NOMO-1 (cell line): Measurements from ENCODE around the gene BOLL.
"Not testable (repeated sequence)": the region's sequence is repeated elsewhere in the genome, so short reads cannot be mapped to it uniquely, and the experiment has no call there.

ENCODE experiments used
- DNase-seq, 2 experiments: peaks; one replicate each; lab custom pipeline; 2025; ENCODE audit not compliant: unreplicated experiment in 2 of 2; lab: John Stamatoyannopoulos, UW

The BOLL gene

DNA sequence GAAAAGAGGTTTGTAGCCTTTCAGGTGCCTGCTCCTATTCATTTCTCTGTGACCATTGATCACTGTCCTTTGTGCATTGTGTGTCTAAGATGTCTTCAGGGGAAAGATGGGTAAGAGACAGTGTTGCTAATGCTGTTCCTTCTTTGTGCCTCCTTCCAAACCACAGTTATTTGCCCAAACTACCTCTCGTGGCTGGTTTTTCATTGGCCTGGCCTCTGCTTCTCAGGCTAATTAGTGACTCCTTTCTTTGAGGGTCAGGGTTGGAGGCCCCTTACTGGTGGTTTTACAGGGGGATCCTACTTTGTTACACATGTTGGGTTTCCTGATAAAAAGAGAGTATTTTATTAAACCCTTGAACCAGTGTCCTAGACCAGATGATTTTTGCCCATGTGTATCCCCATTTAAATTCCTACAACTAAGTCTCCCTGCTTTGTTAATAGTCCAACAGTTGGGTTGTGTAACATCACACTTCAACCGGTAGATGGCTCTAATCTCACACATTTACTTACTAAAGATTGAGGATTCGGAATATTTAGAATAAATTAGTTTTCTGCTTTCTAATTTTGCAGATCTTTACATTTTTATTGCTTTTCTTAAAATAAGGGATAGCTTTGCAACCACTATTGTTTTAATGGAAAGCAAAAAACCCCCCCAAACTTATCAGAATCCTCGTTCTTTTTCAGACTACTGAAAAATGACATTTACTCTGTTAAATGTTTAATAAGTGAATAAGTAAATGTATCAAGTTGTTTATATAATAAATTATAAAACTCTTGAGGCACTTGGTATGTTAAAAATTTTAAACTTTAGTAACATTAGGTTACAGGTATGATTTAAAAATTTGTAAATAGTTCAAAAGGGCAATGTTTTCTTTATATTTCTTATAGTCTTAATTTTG lies 77.6 kb downstream of the BOLL start:
- DNase-seq, result peak; percentile 15 to 54

DNA sequence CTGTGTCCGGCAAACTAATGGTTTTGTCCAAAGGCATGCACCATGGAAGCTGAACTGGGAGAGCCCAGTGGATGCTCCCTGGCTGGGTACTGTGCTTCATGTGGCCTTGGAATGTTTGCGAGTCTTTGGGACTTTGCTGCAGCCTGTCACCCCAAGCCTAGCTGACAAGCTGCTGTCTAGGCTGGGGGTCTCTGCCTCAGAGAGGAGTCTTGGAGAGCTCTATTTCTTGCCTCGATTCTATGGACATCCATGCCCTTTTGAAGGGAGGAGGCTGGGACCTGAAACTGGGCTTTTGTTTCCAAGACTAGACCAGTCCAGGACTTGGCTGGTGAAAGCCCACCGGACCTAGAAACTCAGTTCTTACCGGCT lies 78.3 kb downstream of the BOLL start:
- no peak for DNase-seq

DNA sequence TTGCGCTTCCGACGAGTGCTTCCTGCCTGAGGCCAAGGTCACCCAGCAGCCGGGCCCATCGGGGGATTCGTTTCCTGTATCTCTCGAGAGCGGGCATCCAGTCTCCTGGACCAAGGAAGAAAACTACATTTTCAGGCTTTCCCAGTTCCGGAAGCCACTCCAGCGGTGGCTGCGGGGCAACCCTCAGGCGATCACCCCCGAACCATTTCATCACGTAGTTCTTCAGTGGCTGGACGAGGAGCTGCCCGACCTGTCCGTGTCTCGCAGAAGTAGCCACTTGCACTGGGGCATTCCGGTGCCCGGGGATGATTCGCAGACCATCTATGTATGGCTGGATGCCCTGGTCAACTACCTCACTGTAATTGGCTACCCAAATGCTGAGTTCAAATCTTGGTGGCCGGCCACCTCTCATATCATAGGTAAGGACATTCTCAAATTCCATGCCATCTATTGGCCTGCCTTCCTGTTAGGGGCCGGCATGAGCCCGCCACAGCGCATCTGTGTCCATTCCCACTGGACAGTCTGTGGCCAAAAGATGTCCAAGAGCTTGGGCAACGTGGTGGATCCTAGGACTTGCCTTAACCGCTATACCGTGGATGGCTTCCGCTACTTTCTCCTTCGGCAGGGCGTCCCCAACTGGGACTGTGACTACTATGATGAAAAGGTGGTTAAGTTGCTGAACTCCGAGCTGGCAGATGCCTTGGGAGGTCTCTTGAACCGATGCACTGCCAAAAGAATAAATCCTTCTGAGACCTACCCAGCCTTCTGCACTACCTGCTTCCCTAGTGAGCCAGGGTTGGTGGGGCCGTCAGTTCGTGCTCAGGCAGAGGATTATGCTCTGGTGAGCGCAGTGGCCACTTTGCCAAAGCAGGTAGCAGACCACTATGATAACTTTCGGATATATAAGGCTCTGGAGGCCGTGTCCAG lies 78.9 kb downstream of the BOLL start:
- peak; percentile 8 to 10 for DNase-seq

DNA sequence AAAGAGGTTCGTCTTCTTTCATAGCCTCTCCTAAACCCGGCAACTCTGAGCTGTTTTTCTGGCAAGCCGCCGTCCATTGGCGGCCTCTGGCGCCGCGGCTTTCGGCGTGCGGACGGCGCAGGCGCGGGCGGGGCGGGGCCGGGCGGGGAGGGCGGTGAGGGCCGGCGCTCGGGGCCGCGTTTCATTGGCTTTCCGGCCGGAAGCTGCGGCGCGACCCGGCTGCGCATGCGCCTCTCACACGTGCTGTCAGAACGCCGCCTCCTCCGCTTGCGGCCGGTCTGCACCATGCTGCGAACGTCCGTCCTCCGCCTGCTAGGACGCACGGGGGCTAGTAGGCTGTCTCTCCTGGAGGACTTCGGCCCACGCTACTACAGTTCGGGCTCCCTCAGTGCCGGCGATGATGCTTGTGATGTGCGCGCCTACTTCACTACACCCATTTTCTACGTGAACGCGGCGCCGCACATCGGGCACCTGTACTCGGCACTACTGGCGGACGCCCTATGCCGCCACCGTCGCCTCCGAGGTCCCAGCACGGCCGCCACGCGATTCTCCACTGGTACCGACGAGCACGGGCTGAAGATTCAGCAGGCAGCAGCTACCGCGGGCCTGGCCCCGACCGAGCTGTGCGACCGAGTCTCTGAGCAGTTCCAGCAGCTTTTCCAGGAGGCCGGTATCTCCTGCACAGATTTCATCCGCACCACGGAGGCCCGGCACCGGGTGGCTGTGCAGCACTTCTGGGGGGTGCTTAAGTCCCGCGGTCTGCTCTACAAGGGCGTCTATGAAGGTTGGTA lies 79.8 kb downstream of the BOLL start, which contains the start of gene MARS2:
Gene MARS2 (plus strand): TSS at position 249 of the 791 bp plus-strand sequence. CDS start 37 bp downstream, at position 286.
- peak; percentile 88 to 91 for DNase-seq

DNA sequence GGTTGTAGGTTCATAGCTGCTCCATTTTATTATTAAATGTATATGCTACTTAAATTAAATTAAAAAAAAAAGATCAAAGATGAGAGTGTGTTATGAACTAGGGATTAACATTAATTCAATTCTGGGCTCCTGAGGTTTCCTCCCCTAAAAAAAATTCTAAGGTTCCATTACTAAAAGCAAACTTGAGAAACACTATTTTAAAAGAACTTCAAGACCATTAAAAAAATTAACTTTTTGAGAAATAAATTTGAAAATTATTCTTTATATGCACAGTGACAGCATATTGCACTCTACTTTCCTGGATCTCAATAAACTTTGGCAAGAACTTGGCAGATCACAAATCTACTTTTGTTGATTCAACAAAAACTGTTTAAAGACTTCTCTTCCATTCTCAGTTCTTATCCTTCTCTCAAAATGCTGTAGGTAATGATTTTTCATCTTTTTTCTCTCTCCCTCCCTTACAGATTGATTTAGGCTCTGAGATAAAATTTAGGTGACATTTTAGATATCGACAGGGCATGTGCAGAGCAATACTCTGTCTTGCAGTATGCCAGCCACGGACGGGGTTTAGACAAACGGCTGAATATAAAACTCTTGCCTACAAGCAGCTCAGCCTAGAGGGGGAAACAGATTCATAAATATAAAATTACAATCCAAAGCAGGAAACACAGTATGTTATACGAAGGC lies 80.5 kb downstream of the BOLL start:
- DNase-seq, result peak in 1 of 2 experiments; percentile 76

DNA sequence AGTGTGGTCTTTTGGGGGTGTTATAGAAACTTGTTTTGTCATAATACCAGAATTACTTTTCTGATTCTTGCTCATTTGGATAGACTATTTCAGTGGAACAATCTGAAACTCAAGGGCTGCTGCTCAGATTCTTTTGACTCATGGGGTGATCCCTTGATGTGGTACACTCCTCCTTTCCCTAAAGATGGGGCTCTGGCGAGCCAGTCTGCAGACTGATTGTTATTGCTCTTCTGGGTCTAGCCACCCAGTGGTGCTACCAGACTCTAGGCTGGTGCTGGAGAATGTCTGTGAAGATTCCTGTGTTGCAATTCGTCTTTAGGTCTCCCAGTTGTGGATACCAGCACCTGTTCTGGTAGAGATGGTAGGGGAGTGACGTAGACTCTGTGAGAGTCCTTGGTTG lies 84.2 kb downstream of the BOLL start:
- DNase-seq, result no peak

DNA sequence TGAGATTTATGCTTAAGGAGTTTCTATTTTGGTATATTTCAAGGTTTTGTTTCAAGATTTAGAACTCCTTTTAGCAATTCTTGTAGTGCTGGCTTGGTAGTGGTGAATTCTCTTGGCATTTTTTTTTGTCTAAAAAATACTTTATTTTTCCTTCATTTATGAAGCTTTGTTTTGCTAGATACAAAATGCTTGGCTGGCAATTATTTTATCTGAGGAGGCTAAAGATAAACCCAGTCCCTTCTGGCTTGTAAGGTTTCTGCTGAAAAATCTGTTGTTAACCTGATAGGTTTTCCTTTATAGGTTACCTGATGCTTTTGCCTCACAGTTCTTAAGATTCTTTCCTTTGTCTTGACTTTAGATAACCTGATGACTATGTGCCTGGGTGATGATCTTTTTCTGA lies 85.4 kb downstream of the BOLL start:
- not testable (repeated sequence) for DNase-seq

DNA sequence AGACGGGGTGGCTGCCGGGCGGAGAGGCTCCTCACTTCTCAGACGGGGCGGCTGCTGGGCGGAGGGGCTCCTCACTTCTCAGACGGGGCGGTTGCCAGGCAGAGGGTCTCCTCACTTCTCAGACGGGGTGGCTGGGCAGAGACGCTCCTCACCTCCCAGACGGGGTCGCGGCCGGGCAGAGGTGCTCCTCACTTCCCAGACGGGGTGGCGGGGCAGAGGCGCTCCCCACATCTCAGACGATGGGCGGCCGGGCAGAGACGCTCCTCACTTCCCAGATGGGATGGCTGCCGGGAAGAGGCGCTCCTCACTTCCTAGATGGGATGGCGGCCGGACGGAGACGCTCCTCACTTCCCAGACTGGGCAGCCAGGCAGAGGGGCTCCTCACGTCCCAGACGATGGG lies 88.5 kb downstream of the BOLL start:
- DNase-seq, result not testable (repeated sequence)

DNA sequence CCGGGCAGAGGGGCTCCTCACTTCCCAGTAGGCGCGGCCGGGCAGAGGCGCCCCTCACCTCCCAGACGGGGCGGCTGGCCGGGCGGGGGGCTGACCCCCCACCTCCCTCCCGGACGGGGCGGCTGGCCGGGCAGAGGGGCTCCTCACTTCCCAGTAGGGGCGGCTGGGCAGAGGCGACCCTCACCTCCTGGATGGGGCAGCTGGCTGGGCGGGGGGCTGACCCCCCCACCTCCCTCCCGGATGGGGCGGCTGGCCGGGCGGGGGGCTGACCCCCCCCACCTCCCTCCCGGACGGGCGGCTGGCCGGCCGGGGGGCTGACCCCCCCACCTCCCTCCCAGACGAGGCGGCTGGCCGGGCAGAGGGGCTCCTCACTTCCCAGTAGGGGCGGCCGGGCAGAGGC lies 89.1 kb downstream of the BOLL start:
- DNase-seq, result not testable (repeated sequence)

DNA sequence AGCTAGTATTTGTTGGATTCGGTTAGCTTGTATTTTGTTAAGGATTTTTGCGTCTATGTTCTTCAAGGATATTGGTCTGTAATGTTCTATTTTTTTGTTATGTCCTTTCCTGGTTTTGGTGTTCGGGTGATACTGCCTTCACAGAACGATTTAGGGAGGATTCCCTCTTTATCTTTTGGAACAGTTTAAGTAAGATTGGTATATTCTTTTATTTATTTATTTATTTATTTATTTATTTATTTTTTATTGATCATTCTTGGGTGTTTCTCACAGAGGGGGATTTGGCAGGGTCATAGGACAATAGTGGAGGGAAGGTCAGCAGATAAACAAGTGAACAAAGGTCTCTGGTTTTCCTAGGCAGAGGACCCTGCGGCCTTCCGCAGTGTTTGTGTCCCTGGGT lies 89.9 kb downstream of the BOLL start:
- not testable (repeated sequence) for DNase-seq

DNA sequence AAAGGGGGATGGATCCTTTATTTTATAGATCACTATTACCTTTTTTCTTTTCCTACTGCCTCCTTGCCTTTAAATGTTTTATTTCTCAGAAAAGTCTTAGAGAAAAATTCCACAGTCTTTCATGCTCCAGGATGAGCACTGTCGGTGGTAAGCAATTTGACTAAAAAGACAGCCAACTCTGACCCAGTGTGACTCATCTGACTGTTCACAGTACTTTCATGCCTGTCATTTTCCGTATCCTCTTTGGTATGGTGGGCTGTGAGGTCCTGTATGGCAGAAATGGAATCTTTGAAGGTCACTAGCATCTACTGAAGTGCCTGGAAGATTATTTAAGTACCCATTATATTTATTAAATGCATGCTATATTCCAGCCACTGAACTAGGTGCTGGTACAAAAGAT lies 107.6 kb downstream of the BOLL start:
- no peak for DNase-seq

DNA sequence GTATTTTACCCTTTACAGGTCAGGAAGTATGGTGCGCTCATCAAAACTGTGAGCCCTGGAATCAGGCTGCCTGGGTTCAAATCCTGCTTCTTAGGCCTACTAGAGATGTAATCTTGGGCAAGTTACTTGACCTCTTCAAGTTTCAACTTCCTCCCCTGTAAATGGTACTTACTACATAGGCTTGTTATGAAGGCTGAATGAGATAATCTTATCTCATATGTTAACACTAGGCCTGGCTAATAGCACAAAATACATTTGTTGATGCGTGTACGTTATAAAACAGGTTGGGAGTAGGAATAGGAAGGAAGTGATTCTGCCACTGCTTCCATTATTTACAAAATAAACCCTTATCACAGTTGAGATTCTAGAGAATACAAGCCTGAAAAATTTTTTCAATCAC lies 108.1 kb downstream of the BOLL start:
- no peak for DNase-seq
